HepG2 (cell line): ENCODE measurements around the gene NRDE2. TPM values are rescaled to one million over a fixed set of nuclear protein-coding genes. Genes with fewer than 3 reads are reported as not detected.

Experiments used
- AFF4 ChIP-seq: sonication (generic); formaldehyde crosslinking; IDR thresholded peaks from 2 replicates; pipeline ENCODE4 v1.4.0; 2020; ENCODE audit warnings: missing genetic modification reagents
- ARID4A ChIP-seq: sonication (generic); formaldehyde crosslinking; IDR thresholded peaks from 2 replicates; pipeline ENCODE4 v1.5.0; 2020; ENCODE audit warnings: mild to moderate bottlenecking, missing genetic modification reagents, borderline replicate concordance
- CBX5 ChIP-seq: sonication (generic); formaldehyde crosslinking; IDR thresholded peaks from 2 replicates; pipeline ENCODE4 v1.4.0; 2020; ENCODE audit warnings: missing genetic modification reagents, borderline replicate concordance
- ESRRA ChIP-seq: sonication (generic); formaldehyde crosslinking; IDR thresholded peaks from 2 replicates; pipeline ENCODE4 v1.5.1; 2020; ENCODE audit warnings: mild to moderate bottlenecking, low read depth, missing genetic modification reagents
- EZH2 ChIP-seq: conservative IDR thresholded peaks from 2 replicates; pipeline ENCODE4 v1.6.1; 2012; ENCODE audit warnings: mild to moderate bottlenecking, low read depth, low read length, moderate library complexity
- HBP1 ChIP-seq: IDR thresholded peaks from 2 replicates; pipeline ENCODE4 v1.6.1; 2016; ENCODE audit warnings: low read depth, control low read depth
- KLF16 ChIP-seq, 2 experiments: sonication (generic) in 1 of 2; formaldehyde crosslinking in 1 of 2; IDR thresholded peaks; 2 replicates each; pipeline versions ENCODE4 v1.6.1 to v1.8.0; 2016 to 2023; ENCODE audit warnings: missing genetic modification reagents in 2 of 2, missing compliant biosample characterization in 1 of 2
- NKX3-1 ChIP-seq: sonication (generic); formaldehyde crosslinking; IDR thresholded peaks from 2 replicates; pipeline ENCODE4 v1.5.0; 2020; ENCODE audit warnings: missing genetic modification reagents
- PTBP1 ChIP-seq: fragments of 200-400 bp; formaldehyde crosslinking; IDR thresholded peaks from 2 replicates; pipeline ENCODE4 v1.6.1; 2018; ENCODE audit warnings: low read length, low read depth; ENCODE audit not compliant: poor library complexity, severe bottlenecking
- RBFOX2 ChIP-seq: fragments of 200-400 bp; formaldehyde crosslinking; IDR thresholded peaks from 2 replicates; pipeline ENCODE4 v1.6.1; 2017; ENCODE audit warnings: low read depth, mild to moderate bottlenecking, low read length
- RNF2 ChIP-seq: fragments of 450-650 bp; conservative IDR thresholded peaks from 2 replicates; pipeline ENCODE4 v1.6.1; 2016; ENCODE audit warnings: low read depth
- SP140L ChIP-seq: sonication (generic); formaldehyde crosslinking; IDR thresholded peaks from 2 replicates; pipeline ENCODE4 v1.4.0; 2020; ENCODE audit warnings: missing genetic modification reagents, borderline replicate concordance
- ZBTB44 ChIP-seq: sonication (generic); formaldehyde crosslinking; IDR thresholded peaks from 2 replicates; pipeline ENCODE4 v1.4.0; 2020; ENCODE audit warnings: missing genetic modification reagents
- ZFP41 ChIP-seq: sonication (generic); formaldehyde crosslinking; IDR thresholded peaks from 2 replicates; pipeline ENCODE4 v1.4.0; 2020; ENCODE audit warnings: mild to moderate bottlenecking, missing genetic modification reagents, borderline replicate concordance
- polyA plus RNA-seq, 8 experiments: library from polyadenylated mRNA; depleted of rRNA in 3 of 8; stranded (reverse) in 7 of 8; unstranded in 1 of 8; fragments of >200 nt; fragmentation: Illumina TruSeq in 4 of 8; extraction: Trizol in 4 of 8; gene quantifications; 2 replicates each; pipeline versions ENCODE4 v1.2.1 to v1.2.3, GENCODE V29; 2011 to 2016; ENCODE audit warnings: low read depth in 4 of 8, missing spikeins in 1 of 8, mixed read lengths in 1 of 8; ENCODE audit not compliant: insufficient read depth in 1 of 8
- total RNA-seq, 5 experiments: library from RNA; depleted of rRNA; stranded (reverse); fragments of >200 nt; fragmentation: Illumina TruSeq; extraction: Trizol; gene quantifications; 2 replicates each; pipeline ENCODE4 v1.2.3, GENCODE V29; 2016; ENCODE audit warnings: low read depth in 1 of 5

Gene NRDE2
- total and polyA plus RNA-seq, 2 of the 13 experiments (the other 11 are each of a cell fraction or from before 2014, with no cell fraction given) = 5.6 to 12.5 TPM

GRCh38 chr14:90235179-90235976 is 96.4 kb downstream of the NRDE2 start (continued):
- TF ChIP-seq ZFP41 (CRISPR knock-in tag) (no peak), KLF16 (CRISPR knock-in tag; IDR thresholded peaks at IDR 0.05) (no peak), ZBTB44 (CRISPR knock-in tag) (no peak), AFF4 (CRISPR knock-in tag) (no peak), NKX3-1 (CRISPR knock-in tag) (0 out of 2 replicates have a peak, but pooled peaks have one; percentile 39), RNF2 (no peak), HBP1 (no peak), SP140L (CRISPR knock-in tag) (no peak), ESRRA (CRISPR knock-in tag) (no peak), RBFOX2 (no peak), CBX5 (CRISPR knock-in tag) (no peak), ARID4A (CRISPR knock-in tag) (no peak), PTBP1 (no peak), EZH2 (no peak)
